Spleen (tissue), 11 donors: Measurements from ENCODE around the gene SEPTIN2. TPM values are rescaled to one million over a fixed set of nuclear protein-coding genes. Genes with fewer than 3 reads are reported as not detected.

ENCODE experiments used
- DNase-seq: peaks from one replicate; pipeline ENCODE4 v3.0.0-alpha.2; 2020
- H3K27ac ChIP-seq, 8 donors: fragments of 200-600 bp; sonication (generic) in 7 of 8; 1 replicate in 4 of 8; 2 replicates in 4 of 8; pipeline versions ENCODE4 v1.5.0 to v1.8.0; 2016 to 2021; ENCODE audit warnings: inconsistent platforms in 4 of 8, mild to moderate bottlenecking in 4 of 8, moderate library complexity in 1 of 8
- H3K27me3 ChIP-seq, 7 donors: fragments of 200-600 bp; sonication (generic) in 6 of 7; replicated peaks in 1 of 7; 1 replicate in 4 of 7; 2 replicates in 3 of 7; pipeline versions ENCODE4 v1.5.0 to v1.8.0; 2016 to 2021; ENCODE audit warnings: inconsistent platforms in 3 of 7, mild to moderate bottlenecking in 1 of 7
- H3K36me3 ChIP-seq, 6 donors: fragments of 200-600 bp; sonication (generic) in 5 of 6; 1 replicate in 4 of 6; 2 replicates in 2 of 6; pipeline versions ENCODE4 v1.5.0 to v1.8.0; 2016 to 2021; ENCODE audit warnings: inconsistent platforms in 2 of 6
- H3K4me1 ChIP-seq, 6 donors: fragments of 200-600 bp; sonication (generic) in 5 of 6; 1 replicate in 3 of 6; 2 replicates in 3 of 6; pipeline versions ENCODE4 v1.5.0 to v1.8.0; 2016 to 2021; ENCODE audit warnings: inconsistent platforms in 3 of 6
- H3K4me3 ChIP-seq, 8 donors: fragments of 200-600 bp; sonication (generic) in 7 of 8; 1 replicate in 4 of 8; 2 replicates in 4 of 8; pipeline versions ENCODE4 v1.5.0 to v1.8.0; 2016 to 2021; ENCODE audit warnings: inconsistent platforms in 4 of 8, mild to moderate bottlenecking in 4 of 8, moderate library complexity in 2 of 8
- H3K9me3 ChIP-seq, 8 donors: fragments of 200-600 bp; sonication (generic) in 7 of 8; 1 replicate in 4 of 8; 2 replicates in 4 of 8; pipeline versions ENCODE4 v1.5.0 to v1.8.0; 2016 to 2021; ENCODE audit warnings: inconsistent platforms in 4 of 8
- POLR2A ChIP-seq, 3 donors: fragments of 450-650 bp; IDR thresholded peaks; one replicate each; pipeline ENCODE4 v1.5.1; 2017; ENCODE audit warnings: antibody characterized with exemption in 3 of 3, mild to moderate bottlenecking in 1 of 3
- POLR2AphosphoS5 ChIP-seq, 3 donors: sonication (generic); formaldehyde crosslinking; IDR thresholded peaks; one replicate each; pipeline ENCODE4 v1.5.1; 2017; ENCODE audit warnings: antibody characterized with exemption in 3 of 3
- WGBS, 5 donors: extraction: QIAGEN DNeasy Blood & Tissue Kit in 3 of 5; methylation state at CpG; one replicate each; pipeline versions ENCODE4 v1.1.5 to v1.1.7; 2013 to 2018; 5-methylcytosine and 5-hydroxymethylcytosine counted together
- intact Hi-C: fragments of 100-400 bp; cut with DNase I; formaldehyde crosslinking; loops from one replicate; pipeline ENCODE4 v1.15.0; 2023; ENCODE audit warnings: low total_unique reads
- polyA plus RNA-seq, 3 donors: library from polyadenylated mRNA; stranded (reverse); fragments of 200-250 nt; gene quantifications; one replicate each; pipeline ENCODE4 v1.2.1, GENCODE V29; 2013
- total RNA-seq, 7 donors: library from RNA; depleted of rRNA in 3 of 7; stranded (reverse); fragments of >200 nt in 3 of 7; fragmentation: NEBNext Ultra II Directional in 4 of 7; extraction: Animal tissue kit (Norgen Biotek cat#: 25700) in 4 of 7; gene quantifications; one replicate each; pipeline versions ENCODE4 v1.1.0 to v1.2.1, GENCODE V29; 2016 to 2021
- TF ChIP-seq, protein P1 (sequence below), 11 experiments: fragments of 200-600 bp in 7 of 11; fragments of 450-650 bp in 4 of 11; sonication (generic) in 4 of 11; IDR thresholded peaks in 8 of 11; conservative IDR thresholded peaks in 3 of 11; 1 replicate in 7 of 11; 2 replicates in 4 of 11; pipeline versions ENCODE4 v1.4.0 to v1.8.0; 2016 to 2021; ENCODE audit warnings: antibody characterized with exemption in 11 of 11, inconsistent platforms in 4 of 11, mild to moderate bottlenecking in 1 of 11
- donor health status: healthy with polysubstance abuse.
- donor health status: DM: no; HTN: no; CAD: no; lungs with moderate emphysema.
- donor health status: DM: no; HTN: no; CAD: no.
- donor health status: Bipolar disorder and iron deficiency.
- donor health status: healthy.
- donor health status: DM: no; HTN: no; CAD: no.
- donor health status: DM: yes; HTN: yes; CAD: no.

SEPTIN2 gene
- total and polyA plus RNA-seq, 10 donors: 90.3 to 350 (median 279) TPM

DNA sequence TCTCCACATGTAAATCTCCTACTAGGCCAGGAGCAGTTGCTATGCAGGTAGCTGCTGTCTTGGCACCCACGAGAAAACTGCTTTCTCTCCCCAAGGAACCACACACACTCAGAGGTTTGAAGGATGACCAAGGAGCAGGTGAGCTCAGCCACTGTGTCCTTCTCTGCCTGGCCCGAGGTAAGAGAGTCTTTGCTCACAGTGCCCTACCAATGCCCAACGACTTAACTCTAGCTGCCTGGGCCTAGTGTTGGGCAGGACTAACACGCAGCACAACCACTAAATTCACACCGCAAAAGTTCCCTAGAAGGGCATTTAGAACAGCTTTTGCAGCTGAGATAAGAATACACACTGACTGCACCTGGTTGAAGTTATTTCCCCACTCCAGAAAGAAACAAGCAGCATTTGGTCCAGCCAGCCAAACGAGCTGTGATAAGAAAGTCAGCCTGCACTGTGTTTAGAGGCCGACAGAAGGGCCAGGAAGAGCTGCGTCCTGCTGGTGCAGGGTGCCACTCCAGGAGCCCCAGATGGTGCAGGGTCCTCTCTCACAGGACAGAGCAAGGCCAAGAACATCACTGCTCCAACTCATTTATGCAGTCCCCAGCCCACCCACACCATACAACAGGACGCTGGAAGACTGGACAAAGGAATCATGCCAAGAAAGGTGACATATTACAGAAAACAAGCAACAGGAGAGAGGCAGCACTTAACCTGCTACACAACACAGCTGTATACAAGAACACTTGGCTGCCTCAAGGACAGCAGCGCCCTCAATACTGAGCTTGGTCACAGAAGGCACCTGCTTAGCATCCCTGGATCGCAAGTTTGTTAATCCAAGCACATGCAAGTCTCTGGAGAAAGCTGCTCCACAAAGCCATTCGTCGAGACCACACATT lies 12.7 kb upstream of the SEPTIN2 start:
- Histone ChIP-seq H3K36me3 (peaks cover 0 to 8% (median 0%) of the 10 kb centered on the region in 6 donors), H3K27ac (no peak overlapping the region), H3K9me3 (no peaks in the 10 kb centered on the region), H3K4me3 (no peak overlapping the region), H3K27me3 (no peaks in the 10 kb centered on the region), H3K4me1 (peaks cover 0 to 93% (median 33%) of the 10 kb centered on the region in 6 donors)
- no peak for DNase-seq
- intact Hi-C loops: no loop called here
- TF ChIP-seq POLR2A (IDR thresholded peaks at IDR 0.05) (no peak), POLR2AphosphoS5 (IDR thresholded peaks at IDR 0.05) (no peak)
- TF ChIP-seq, protein P1, sequence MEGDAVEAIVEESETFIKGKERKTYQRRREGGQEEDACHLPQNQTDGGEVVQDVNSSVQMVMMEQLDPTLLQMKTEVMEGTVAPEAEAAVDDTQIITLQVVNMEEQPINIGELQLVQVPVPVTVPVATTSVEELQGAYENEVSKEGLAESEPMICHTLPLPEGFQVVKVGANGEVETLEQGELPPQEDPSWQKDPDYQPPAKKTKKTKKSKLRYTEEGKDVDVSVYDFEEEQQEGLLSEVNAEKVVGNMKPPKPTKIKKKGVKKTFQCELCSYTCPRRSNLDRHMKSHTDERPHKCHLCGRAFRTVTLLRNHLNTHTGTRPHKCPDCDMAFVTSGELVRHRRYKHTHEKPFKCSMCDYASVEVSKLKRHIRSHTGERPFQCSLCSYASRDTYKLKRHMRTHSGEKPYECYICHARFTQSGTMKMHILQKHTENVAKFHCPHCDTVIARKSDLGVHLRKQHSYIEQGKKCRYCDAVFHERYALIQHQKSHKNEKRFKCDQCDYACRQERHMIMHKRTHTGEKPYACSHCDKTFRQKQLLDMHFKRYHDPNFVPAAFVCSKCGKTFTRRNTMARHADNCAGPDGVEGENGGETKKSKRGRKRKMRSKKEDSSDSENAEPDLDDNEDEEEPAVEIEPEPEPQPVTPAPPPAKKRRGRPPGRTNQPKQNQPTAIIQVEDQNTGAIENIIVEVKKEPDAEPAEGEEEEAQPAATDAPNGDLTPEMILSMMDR (IDR thresholded peaks at IDR 0.05 in 8 of 11, conservative IDR thresholded peaks at IDR 0.05 in 3 of 11): no peak
- 79 to 88% (median 84%) methylated on average over 12 to 13 of the region's 13 CpGs for WGBS, 5 donors

DNA sequence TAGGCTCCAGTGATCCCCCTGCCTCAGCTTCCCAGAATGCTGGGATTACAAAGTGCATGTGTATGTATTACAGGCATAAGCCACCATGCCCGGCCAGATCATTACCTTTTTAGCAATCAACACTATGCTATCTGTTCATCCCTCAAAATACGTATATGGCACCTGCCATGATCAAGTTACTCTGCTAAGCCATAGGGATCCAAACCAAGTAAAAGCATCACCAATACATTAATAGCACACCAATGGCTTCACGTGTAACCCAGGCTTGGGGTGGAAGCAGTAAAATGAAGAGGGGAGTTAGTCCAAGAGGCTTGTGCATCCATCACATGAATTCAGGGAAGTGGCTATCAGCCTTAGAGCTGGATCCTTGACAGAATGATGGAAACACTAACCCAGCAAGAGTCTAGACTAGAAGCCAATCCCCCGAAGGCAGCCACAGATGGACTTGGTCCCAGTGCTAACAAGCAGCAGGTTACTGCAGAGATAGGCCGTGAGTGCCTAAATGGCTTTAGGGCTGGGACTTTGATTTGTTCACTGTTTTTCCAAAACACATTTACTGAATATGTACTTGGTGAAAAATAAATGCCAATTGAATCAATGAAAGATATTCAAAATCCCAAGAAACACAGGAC lies 11.6 kb upstream of the SEPTIN2 start:
- DNase-seq: no peak
- TF ChIP-seq, protein P1 (IDR thresholded peaks at IDR 0.05 in 8 of 11, conservative IDR thresholded peaks at IDR 0.05 in 3 of 11): no peak
- no peak for TF ChIP-seq POLR2A (IDR thresholded peaks at IDR 0.05)
- TF ChIP-seq POLR2AphosphoS5 (IDR thresholded peaks at IDR 0.05): no peak
- Histone ChIP-seq H3K4me1 (peaks cover 0 to 92% (median 33%) of the 10 kb centered on the region in 6 donors), H3K9me3 (no peaks in the 10 kb centered on the region), H3K27me3 (no peaks in the 10 kb centered on the region), H3K36me3 (peaks cover 0 to 6% (median 0%) of the 10 kb centered on the region in 6 donors), H3K4me3 (no peak overlapping the region), H3K27ac (no peak overlapping the region)
- WGBS, 5 donors: 88 to 93% (median 90%) methylated on average over 5 of the region's 5 CpGs
- intact Hi-C loops: no loop called here

DNA sequence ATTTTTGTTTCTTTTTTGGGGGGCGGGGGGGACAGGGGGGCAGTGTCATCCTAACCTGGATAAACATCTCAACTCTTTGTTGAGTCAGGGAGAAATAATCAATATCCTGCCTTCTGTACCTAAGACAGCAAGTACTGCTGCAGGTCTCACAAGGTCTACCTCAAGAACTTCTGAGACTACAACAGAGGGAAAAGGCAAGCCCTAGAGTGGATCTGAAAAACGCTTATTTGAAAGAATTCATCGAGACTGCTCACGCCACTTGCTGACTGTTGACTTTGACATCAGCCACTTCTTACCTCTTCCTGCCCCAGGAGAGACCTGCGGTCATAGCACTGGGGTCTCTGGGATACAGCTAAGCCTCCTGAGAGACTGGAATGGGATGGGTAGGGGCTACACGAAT lies 8.7 kb upstream of the SEPTIN2 start:
- DNase-seq: no peak
- intact Hi-C loops: no loop called here
- Histone ChIP-seq H3K27ac (no peak overlapping the region), H3K4me1 (peaks cover 22 to 99% (median 55%) of the 10 kb centered on the region in 6 donors), H3K4me3 (no peak overlapping the region), H3K9me3 (no peaks in the 10 kb centered on the region), H3K27me3 (no peaks in the 10 kb centered on the region), H3K36me3 (peaks cover 0 to 6% (median 0%) of the 10 kb centered on the region in 6 donors)
- TF ChIP-seq POLR2AphosphoS5 (IDR thresholded peaks at IDR 0.05) (no peak), POLR2A (IDR thresholded peaks at IDR 0.05) (no peak)
- TF ChIP-seq, protein P1 (IDR thresholded peaks at IDR 0.05 in 8 of 11, conservative IDR thresholded peaks at IDR 0.05 in 3 of 11): no peak
- 71 to 91% (median 88%) methylated on average over 6 of the region's 6 CpGs for WGBS, 5 donors

DNA sequence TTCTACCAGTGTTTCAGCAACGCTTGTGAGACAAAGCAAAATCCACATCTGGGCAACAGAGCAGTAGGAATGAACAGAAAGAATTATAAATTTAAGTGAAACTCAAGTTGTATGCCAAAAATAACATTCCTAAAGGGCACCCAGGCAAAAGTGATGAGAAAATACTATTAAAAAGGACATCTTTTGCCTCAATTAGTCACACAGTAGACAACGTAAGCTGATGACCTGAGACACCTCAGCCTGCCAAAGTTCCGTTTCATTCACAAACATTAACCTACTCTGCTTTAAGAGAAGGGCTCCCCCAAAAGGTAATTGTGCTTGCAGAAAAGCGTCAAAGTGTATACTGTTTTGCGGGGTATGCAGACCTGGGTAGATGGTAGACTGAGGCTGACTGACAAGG lies 7.5 kb upstream of the SEPTIN2 start:
- Histone ChIP-seq H3K9me3 (no peaks in the 10 kb centered on the region), H3K4me1 (peaks cover 23 to 99% (median 60%) of the 10 kb centered on the region in 6 donors), H3K27ac (no peak overlapping the region), H3K36me3 (peaks cover 0 to 6% (median 0%) of the 10 kb centered on the region in 6 donors), H3K4me3 (no peak overlapping the region), H3K27me3 (no peaks in the 10 kb centered on the region)
- DNase-seq: no peak
- no peak for TF ChIP-seq POLR2A (IDR thresholded peaks at IDR 0.05)
- TF ChIP-seq, protein P1 (IDR thresholded peaks at IDR 0.05 in 8 of 11, conservative IDR thresholded peaks at IDR 0.05 in 3 of 11): no peak
- TF ChIP-seq POLR2AphosphoS5 (IDR thresholded peaks at IDR 0.05): no peak
- intact Hi-C loops: no loop called here
- 82 to 96% (median 87%) methylated on average over 5 of the region's 5 CpGs for WGBS, 5 donors
